ENCODE results near the gene PARVB. TPM values are rescaled to one million over a fixed set of nuclear protein-coding genes. Genes with fewer than 3 reads are reported as not detected.
A peak's percentile ranks its signal among the peaks of the same experiment; 100 is the strongest.

PARVB gene
- polyA plus RNA-seq, 3 donors from 2014 or later, result 1.8 to 3.8 (median 2.7) TPM

DNA sequence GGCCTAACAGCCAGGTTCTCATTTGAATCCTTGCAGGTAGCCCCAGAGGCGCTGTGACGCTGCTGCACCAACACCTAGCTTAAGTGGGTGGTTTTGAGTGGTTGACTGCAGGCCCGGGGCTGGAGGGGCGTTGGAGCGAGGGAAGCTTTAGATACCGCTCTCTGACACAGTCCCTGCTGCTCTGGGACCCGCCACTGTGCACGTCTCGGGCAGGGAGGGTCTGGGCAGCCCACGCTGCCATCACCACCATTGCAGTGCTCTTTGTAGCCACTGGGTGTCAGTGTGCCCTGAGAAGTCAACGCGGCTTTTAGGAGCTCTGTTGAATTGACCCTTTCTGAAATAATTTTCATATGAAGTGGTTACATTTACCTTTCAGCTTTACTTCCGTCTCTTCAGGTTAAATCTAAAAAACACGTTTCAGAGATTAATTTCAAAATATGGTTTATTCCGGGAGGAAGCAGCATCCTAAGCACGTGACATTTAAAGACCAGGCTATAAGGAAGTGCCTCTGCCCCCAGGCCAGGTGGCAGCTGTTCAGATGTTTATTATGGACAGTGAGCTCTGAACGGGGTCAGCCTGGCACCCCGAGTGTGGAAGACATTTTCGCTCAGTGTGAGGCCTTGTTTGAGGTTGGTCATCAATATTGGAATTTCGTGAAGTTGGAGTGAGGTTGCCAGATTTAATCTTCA, 30.9 kb upstream of the PARVB start:
- peaks cover 2 to 8% (median 4%) of the 10 kb centered on the region in 3 donors for H3K27me3 Mint-ChIP-seq (ENCODE audit: low read depth in 3 of 3)
- peak; percentile 40 to 59 (median 45) for DNase-seq
- H3K4me3 Mint-ChIP-seq, result peak overlapping the region in 2 of 5 donors; percentile 35 to 36
- H3K27ac Mint-ChIP-seq, result peak overlapping the region in 3 of 6 donors; percentile 54 to 80 (median 65)
- H3K9me3 Mint-ChIP-seq, result no peaks in the 10 kb centered on the region
- H3K4me1 Mint-ChIP-seq, result peaks cover 25 to 41% of the 10 kb centered on the region in 2 donors
- peaks cover 14 to 33% (median 27%) of the 10 kb centered on the region in 3 donors for H3K36me3 Mint-ChIP-seq

DNA sequence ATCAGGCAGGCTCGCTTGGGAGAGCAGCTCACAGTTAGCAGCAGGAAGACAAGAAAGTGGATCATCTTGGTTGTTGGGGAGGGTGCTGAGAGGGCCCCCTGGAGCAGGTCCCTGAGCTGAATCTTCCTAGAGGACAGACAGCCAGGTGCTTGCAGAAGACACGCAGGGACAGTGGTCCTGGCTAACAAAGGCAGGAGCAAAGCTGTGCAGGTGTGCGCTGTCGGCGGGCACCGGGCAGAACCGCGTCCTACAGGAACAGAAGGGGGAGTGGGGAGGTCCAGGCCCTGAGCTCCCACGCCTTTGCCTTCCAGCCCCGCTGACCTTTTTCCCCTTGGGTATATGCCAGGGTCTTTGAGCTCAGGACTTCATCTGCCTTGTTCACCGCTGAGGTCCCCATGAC, 30.1 kb upstream of the PARVB start:
- Mint-ChIP-seq H3K4me3 (peak overlapping the region in 3 of 5 donors; percentile 21 to 43 (median 30)), H3K36me3 (peaks cover 21 to 33% (median 22%) of the 10 kb centered on the region in 3 donors), H3K27me3 (ENCODE audit: low read depth in 3 of 3) (peaks cover 2 to 8% (median 4%) of the 10 kb centered on the region in 3 donors), H3K4me1 (peaks cover 25 to 41% of the 10 kb centered on the region in 2 donors), H3K9me3 (no peaks in the 10 kb centered on the region), H3K27ac (peak overlapping the region in 3 of 6 donors; percentile 74 to 86 (median 81))
- DNase-seq, result no peak

DNA sequence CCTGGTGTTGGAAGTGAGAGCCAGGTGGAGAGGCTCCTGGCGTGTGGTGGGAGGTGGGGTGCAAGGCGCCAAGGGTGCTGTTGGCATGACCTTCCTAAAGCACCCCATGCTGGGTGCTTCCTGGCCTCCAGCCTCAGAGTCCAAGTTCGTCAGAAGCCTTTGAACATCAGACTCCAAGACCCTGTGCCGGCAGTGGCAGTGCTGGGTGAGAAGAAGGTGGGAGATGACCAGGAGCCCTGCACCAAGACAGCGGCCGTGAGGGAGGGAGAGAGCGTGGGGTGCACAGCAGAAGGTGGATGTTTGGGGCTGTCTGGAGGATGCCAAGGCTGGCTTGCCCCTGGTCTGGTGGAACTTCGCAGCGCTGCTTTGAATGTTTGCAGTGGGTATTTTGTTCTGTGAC, 29.7 kb upstream of the PARVB start:
- Mint-ChIP-seq H3K27ac (peak overlapping the region; percentile 55 to 92 (median 87)), H3K36me3 (peaks cover 22 to 34% (median 25%) of the 10 kb centered on the region in 3 donors), H3K4me1 (peaks cover 25 to 41% of the 10 kb centered on the region in 2 donors), H3K4me3 (peak overlapping the region; percentile 4 to 95 (median 49)), H3K9me3 (no peaks in the 10 kb centered on the region), H3K27me3 (ENCODE audit: low read depth in 3 of 3) (peaks cover 2 to 9% (median 4%) of the 10 kb centered on the region in 3 donors)
- DNase-seq, result no peak

DNA sequence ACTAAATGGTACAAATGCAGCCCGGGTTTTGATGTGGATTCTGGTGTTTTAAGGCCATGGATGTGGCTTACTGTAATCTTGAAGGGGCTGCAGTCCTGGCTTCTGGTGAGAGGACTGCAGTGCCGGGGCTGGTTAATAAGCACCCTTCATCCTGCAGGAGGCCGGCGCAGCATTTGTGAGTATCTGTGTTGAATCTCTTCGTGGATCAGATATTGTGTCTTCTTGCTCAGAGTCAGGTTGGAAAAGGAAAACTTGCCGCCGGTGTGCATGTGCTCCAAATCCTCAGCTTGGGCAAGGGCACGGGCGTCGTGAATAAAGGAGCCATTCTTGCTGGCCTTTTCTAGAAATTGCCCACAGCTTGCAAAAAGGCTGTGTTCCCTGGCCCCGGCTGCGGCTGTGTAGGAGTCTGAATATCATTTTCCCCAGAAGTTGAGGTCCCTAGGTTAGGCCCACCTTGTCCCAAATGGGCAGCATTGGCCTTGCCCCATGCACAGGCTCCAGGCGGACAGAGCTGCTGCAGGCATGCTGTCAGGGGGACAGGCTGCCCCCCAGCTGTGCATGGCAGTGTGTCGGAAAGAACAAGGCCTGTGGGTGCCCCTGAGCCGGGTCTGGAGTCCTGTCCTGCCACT, 28.9 kb upstream of the PARVB start:
- Mint-ChIP-seq H3K4me3 (peak overlapping the region; percentile 86 to 95 (median 90)), H3K9me3 (no peaks in the 10 kb centered on the region), H3K36me3 (peaks cover 22 to 28% (median 25%) of the 10 kb centered on the region in 3 donors), H3K27me3 (ENCODE audit: low read depth in 3 of 3) (peaks cover 2 to 10% (median 4%) of the 10 kb centered on the region in 3 donors), H3K27ac (peak overlapping the region; percentile 86 to 93 (median 89)), H3K4me1 (peaks cover 25 to 41% of the 10 kb centered on the region in 2 donors)
- DNase-seq, result no peak

DNA sequence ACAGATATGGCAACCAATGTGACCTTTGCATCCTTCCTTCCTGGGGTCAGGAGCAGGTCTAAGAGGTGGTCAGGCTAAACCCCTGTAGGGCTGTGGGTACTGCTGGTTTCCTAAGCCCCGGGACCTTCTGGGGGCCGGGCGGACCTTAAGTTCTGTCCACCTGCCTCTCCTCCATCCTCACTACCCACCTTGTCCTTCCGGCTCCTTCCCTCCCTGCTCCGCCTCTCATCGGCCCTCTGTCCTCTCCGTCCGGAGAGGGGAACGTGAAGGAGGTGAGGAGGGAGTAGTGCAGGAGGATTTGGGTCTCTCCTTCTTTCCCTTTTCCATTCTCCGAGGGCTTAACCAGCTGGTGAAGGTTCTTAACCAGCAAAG, 28.3 kb upstream of the PARVB start:
- Mint-ChIP-seq H3K9me3 (no peaks in the 10 kb centered on the region), H3K4me1 (peaks cover 25 to 41% of the 10 kb centered on the region in 2 donors), H3K36me3 (peaks cover 17 to 30% (median 25%) of the 10 kb centered on the region in 3 donors), H3K27ac (peak overlapping the region; percentile 86 to 94 (median 91)), H3K4me3 (peak overlapping the region; percentile 86 to 95 (median 90)), H3K27me3 (ENCODE audit: low read depth in 3 of 3) (peaks cover 2 to 10% (median 4%) of the 10 kb centered on the region in 3 donors)
- no peak for DNase-seq

DNA sequence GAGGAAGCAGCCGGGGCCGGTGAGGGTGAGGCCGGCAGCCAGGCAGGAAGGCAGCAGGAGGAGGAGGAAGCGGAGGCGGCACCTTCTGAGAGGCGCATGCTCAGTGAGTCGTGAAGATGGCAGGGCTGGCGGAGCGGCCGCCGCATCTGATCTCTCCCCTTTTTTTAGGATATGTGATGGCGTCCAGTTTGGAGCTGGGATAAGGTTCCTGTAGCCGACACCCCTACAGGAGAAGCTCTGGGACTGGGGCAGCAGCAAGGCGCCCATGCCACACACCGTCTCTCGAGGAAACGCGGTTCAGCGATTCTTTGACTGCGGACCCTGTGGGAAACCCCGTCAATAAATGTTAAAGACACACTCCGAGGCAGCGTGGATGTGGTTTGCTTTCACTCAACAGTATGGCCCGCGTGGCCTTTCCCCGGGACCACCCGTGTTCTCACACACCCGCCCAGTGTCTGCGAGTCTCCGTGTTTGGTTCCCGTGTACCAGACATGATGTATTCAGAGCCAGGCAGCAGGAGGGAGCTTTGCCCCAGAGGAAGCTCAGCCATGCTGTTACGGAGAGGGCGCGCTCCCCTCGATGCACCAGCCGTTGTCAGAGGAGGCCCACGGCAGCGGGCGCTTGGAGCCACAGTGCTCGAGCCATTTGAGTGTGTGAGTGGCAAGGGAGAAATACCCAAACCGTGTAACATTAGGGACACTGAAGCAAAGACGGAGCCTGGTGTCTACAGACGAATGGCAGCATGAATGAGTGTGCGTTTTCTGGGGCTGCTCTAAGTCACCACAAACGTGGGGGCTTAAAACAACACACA, 27.7 kb upstream of the PARVB start:
- Mint-ChIP-seq H3K27ac (peak overlapping the region; percentile 86 to 94 (median 91)), H3K36me3 (peaks cover 17 to 31% (median 25%) of the 10 kb centered on the region in 3 donors), H3K9me3 (no peaks in the 10 kb centered on the region), H3K4me3 (peak overlapping the region; percentile 86 to 95 (median 90)), H3K27me3 (ENCODE audit: low read depth in 3 of 3) (peaks cover 2 to 10% (median 4%) of the 10 kb centered on the region in 3 donors), H3K4me1 (peaks cover 25 to 41% of the 10 kb centered on the region in 2 donors)
- DNase-seq, result peak; percentile 48 to 74 (median 60)

DNA sequence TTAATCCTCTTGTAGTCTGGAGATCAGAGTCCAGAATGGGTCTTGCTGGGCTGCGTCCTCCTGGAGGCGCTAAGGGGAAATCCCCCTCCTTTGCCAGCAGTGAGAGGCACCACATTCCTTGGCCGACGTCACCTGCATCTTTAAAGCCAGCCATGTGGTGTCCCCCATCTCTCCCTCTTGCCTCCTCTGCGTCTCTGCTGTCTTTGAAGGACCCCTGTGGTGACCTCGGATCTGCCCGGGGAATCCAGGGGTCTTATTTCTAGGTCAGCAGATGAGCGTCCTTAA, 27.2 kb upstream of the PARVB start:
- Mint-ChIP-seq H3K27ac (peak overlapping the region; percentile 59 to 94 (median 90)), H3K4me3 (peak overlapping the region; percentile 28 to 95 (median 89)), H3K4me1 (peaks cover 25 to 41% of the 10 kb centered on the region in 2 donors), H3K27me3 (ENCODE audit: low read depth in 3 of 3) (peaks cover 2 to 10% (median 4%) of the 10 kb centered on the region in 3 donors), H3K36me3 (peaks cover 14 to 27% (median 22%) of the 10 kb centered on the region in 3 donors), H3K9me3 (no peaks in the 10 kb centered on the region)
- no peak for DNase-seq

DNA sequence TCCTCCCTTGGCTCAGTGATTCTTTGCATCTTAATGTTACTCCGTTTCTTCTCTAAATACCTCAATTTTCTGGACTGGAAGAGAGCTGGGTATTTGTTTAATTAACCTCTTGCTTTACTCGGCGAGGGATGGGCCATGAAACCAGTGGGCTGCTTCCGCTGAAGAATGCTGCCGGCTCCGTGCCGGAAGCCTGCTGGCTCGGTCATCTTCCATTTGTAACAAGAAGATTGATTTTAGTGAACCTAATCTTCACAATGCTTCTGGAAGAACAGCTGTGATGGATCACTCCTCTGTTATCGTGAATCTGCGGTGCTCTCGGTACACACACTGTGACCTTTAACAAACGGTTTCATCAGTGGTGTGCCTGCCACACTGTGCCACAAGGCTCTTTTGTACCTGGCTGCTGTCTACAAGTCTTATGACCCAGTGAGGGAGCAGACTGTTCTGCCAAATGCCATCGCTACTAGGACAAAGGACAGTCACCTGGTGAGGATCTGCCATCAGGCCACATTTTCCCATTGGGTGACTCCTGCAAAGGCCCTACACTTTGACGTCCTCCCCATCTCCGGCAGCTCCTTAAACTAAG, 25.3 kb upstream of the PARVB start:
- Mint-ChIP-seq H3K4me3 (peak overlapping the region in 1 of 5 donors; percentile 15), H3K9me3 (no peaks in the 10 kb centered on the region), H3K36me3 (peaks cover 5 to 23% (median 14%) of the 10 kb centered on the region in 3 donors), H3K27ac (no peak overlapping the region), H3K27me3 (ENCODE audit: low read depth in 3 of 3) (peaks cover 2 to 8% (median 4%) of the 10 kb centered on the region in 3 donors), H3K4me1 (peaks cover 19 to 34% of the 10 kb centered on the region in 2 donors)
- no peak for DNase-seq

DNA sequence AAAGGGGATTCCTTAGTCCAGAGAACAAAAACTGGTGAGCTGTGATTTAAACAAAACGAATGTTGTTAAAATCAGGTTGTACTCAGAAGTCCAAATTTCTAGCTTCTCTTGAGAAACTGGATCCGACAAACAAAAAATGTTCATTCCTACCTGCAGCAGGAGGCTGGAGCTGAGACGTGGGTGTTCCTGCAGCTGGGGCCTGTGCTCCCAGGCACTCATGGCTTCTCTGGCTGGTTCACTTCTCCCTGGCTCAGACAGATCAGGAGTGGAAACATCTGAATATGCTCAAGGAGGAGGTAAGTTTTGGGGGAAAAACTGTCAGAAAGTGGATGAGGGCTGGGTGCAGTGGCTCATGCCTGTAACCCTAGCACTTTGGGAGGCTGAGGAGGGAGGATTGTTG, 24.7 kb upstream of the PARVB start:
- Mint-ChIP-seq H3K27me3 (ENCODE audit: low read depth in 3 of 3) (peaks cover 2 to 6% (median 4%) of the 10 kb centered on the region in 3 donors), H3K27ac (no peak overlapping the region), H3K4me1 (peaks cover 19 to 28% of the 10 kb centered on the region in 2 donors), H3K9me3 (no peaks in the 10 kb centered on the region), H3K36me3 (peaks cover 5 to 21% (median 14%) of the 10 kb centered on the region in 3 donors), H3K4me3 (no peak overlapping the region)
- no peak for DNase-seq

DNA sequence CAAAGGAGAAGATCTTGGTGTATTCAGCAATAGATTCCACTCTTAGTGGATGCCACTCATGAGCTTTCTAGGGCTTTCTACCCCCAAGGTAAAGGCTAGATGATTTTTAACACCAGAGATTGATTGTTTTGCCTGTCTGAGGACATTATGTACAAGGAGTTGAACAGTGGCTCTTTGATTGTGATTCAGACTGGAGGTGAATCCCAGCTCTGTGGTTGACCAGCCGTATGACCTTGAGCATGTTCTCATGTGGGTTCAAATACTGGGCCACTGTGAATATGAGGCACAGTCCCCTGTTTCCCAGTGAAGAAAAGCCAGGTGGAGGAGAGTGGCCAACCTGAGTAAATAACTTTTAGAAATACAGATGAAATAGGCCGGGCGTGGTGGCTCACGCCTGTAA, 24.0 kb upstream of the PARVB start:
- Mint-ChIP-seq H3K4me3 (no peak overlapping the region), H3K9me3 (no peaks in the 10 kb centered on the region), H3K27me3 (ENCODE audit: low read depth in 3 of 3) (peaks cover 2 to 6% (median 4%) of the 10 kb centered on the region in 3 donors), H3K36me3 (peaks cover 5 to 20% (median 14%) of the 10 kb centered on the region in 3 donors), H3K4me1 (peaks cover 14 to 21% of the 10 kb centered on the region in 2 donors), H3K27ac (no peak overlapping the region)
- DNase-seq, result no peak

DNA sequence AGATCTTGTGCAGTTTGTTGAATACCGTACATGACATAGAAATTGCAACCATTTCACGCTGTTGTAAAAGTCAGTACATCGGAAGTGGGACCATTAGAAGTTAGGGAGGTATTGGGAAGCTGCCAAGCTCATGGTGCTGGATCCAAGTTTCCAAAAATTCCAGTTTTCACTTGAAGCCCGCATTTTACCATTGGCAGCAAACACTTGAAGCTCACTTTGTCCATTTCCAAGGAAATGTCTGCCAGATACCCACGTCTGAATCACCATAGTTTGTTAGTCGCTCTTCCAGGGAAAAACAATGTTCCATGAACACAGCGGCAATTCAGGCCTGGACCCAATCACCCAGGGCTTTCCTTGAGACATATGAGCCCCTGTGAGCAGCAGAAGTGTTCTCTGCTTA, 22.6 kb upstream of the PARVB start:
- Mint-ChIP-seq H3K36me3 (peaks cover 5 to 22% (median 20%) of the 10 kb centered on the region in 3 donors), H3K27ac (no peak overlapping the region), H3K9me3 (peaks cover 0 to 2% (median 0%) of the 10 kb centered on the region in 6 donors), H3K27me3 (ENCODE audit: low read depth in 3 of 3) (peaks cover 0 to 4% (median 2%) of the 10 kb centered on the region in 3 donors), H3K4me1 (peaks cover 2 to 7% of the 10 kb centered on the region in 2 donors), H3K4me3 (no peak overlapping the region)
- DNase-seq, result no peak

DNA sequence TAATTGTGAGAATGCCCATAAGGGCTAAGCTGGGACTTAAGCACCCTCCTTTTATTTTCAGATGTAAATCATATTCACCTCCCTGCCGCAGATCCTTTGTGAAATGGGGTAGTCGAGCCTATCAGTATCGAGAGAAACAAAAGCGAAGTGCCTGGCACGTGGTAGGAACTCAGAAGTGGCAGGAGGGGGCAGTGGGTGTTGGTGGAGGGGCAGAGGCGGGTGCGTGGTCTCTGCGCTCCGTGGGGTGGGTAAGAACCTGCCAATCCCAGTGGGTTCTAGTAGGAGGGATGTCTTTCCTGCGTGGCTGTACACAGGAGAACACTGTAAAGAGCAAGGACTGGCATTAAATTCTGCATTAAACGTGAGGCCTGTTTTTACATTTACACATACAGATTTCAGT, 21.8 kb upstream of the PARVB start:
- H3K27ac Mint-ChIP-seq, result no peak overlapping the region
- no peak overlapping the region for H3K4me3 Mint-ChIP-seq
- no peak for DNase-seq

DNA sequence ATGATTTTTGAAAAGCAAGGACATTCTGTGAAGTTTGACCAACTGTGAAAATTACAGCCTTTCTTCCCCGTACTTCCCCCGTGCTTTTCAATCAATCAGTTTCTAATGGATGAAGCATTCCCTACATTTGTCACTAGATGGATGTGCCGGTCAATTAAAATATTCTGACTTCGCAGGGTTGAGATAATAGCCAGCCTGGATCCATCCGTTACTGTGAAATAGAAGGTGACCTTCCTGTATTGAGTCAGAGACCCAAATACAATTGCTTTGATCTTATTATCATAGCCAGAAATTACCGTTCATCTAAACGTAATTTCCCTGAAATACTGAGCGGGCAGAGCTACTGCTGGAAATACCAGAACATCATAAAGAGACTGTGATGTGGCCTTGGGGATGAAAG, 21.1 kb upstream of the PARVB start:
- H3K9me3 Mint-ChIP-seq, result peaks cover 0 to 2% (median 0%) of the 10 kb centered on the region in 6 donors
- DNase-seq, result no peak
- H3K27me3 Mint-ChIP-seq (ENCODE audit: low read depth in 3 of 3), result peaks cover 2% of the 10 kb centered on the region in 3 donors
- H3K4me3 Mint-ChIP-seq, result no peak overlapping the region
- no peaks in the 10 kb centered on the region for H3K4me1 Mint-ChIP-seq
- H3K27ac Mint-ChIP-seq, result no peak overlapping the region
- H3K36me3 Mint-ChIP-seq, result peaks cover 0 to 28% (median 26%) of the 10 kb centered on the region in 3 donors

More for the DNA sequence above, 21.8 kb upstream of the PARVB start:
- Mint-ChIP-seq H3K27me3 (ENCODE audit: low read depth in 3 of 3) (peaks cover 0 to 2% (median under 1%) of the 10 kb centered on the region in 3 donors), H3K9me3 (peaks cover 0 to 2% (median 0%) of the 10 kb centered on the region in 6 donors), H3K4me1 (peaks cover 0 to 2% of the 10 kb centered on the region in 2 donors), H3K36me3 (peaks cover 3 to 24% (median 22%) of the 10 kb centered on the region in 3 donors)

Data from immature natural killer cell (primary cell).